ENCODE results near the gene TCFL5. TPM values are rescaled to one million over a fixed set of nuclear protein-coding genes. Genes with fewer than 3 reads are reported as not detected.

The TCFL5 gene
- total RNA-seq, 4 donors from 2014 or later = 9.0 to 20.3 (median 12.7) TPM

- TF ChIP-seq EP300 (IDR thresholded peaks at IDR 0.05) (no peak), POLR2A (IDR thresholded peaks at IDR 0.05) (no peak), POLR2AphosphoS5 (IDR thresholded peaks at IDR 0.05) (no peak)
- TF ChIP-seq, protein P1, sequence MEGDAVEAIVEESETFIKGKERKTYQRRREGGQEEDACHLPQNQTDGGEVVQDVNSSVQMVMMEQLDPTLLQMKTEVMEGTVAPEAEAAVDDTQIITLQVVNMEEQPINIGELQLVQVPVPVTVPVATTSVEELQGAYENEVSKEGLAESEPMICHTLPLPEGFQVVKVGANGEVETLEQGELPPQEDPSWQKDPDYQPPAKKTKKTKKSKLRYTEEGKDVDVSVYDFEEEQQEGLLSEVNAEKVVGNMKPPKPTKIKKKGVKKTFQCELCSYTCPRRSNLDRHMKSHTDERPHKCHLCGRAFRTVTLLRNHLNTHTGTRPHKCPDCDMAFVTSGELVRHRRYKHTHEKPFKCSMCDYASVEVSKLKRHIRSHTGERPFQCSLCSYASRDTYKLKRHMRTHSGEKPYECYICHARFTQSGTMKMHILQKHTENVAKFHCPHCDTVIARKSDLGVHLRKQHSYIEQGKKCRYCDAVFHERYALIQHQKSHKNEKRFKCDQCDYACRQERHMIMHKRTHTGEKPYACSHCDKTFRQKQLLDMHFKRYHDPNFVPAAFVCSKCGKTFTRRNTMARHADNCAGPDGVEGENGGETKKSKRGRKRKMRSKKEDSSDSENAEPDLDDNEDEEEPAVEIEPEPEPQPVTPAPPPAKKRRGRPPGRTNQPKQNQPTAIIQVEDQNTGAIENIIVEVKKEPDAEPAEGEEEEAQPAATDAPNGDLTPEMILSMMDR (IDR thresholded peaks at IDR 0.05) = no peak
- Histone ChIP-seq H3K27ac (no peak overlapping the region), H3K9me3 (no peaks in the 10 kb centered on the region), H3K4me3 (no peak overlapping the region), H3K4me1 (peaks cover 25% of the 10 kb centered on the region), H3K27me3 (peaks cover 2% of the 10 kb centered on the region), H3K36me3 (no peaks in the 10 kb centered on the region)
- WGBS = 65% methylated on average over 8 of the region's 8 CpGs
- DNase-seq (ENCODE audit: low spot score in 2 of 2) = peak in 1 of 2 donors; percentile 46
These were observed 23.9 kb downstream of the TCFL5 start for GRCh38 chr20:62837790-62838127.

DNA sequence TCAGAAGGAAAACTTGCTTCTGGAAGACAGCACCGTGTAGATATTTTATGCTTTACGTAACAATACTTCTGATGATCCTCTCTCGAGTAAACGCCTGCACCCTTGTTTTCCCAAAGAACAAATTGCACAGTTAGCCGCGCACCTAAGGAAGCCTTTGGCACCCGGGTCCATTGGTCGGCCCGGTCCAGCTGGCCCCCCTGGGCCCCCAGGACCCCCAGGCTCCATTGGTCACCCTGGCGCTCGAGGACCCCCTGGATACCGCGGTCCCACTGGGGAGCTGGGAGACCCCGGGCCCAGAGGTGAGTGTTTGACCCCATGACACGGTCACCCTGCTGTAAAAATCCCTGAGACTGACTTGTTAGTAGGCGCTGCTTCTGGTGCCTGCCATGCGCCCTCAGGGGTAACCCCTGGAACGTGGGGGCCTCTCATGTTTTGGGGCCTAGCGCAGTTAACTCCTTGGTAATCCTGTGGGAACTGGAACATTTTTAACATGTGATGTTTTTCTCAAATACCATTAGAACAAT, 24.6 kb downstream of the TCFL5 start:
- DNase-seq (ENCODE audit: low spot score in 2 of 2) = peak in 1 of 2 donors; percentile 48
- Histone ChIP-seq H3K4me3 (peak overlapping the region; percentile 37), H3K27ac (no peak overlapping the region)

DNA sequence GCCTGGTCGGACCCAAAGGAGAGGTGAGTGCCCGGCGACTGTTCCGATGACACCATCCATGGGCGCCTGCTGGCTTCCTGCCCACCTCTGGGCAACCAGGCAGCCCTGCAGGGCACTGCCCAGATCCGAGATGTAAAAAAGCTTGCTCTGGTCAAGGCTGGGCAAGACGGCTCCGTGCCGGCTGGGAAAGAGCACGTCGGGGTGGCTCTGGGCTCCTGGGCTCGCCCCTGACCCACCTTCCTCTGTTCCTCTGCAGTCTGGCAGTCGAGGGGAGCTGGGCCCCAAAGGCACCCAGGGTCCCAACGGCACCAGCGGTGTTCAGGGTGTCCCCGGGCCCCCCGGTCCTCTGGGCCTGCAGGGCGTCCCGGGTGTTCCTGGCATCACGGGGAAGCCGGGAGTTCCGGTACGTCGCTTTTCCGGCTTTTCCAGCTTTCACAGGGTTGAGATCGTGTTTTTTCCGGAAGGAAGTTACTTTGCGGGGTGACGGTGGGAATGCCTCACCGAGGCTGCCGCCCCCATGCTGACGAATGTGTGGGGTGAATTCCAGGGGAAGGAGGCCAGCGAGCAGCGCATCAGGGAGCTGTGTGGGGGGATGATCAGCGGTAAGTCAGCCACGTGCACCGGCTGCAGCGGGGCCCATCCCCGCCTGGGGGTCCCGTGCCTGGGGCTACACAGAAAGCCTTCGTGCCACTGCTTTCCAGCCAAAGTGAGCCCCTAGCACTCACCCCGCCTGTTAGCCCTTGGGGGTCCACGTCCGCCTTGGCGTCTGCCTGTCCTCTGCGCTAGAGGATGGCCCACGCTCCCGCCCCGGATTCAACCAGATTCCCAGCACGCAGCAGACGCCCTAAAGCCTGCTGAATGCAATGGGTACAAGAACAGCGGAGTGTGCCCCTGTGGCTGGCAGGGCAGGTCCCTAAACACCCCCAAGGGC, 25.4 kb downstream of the TCFL5 start:
- Histone ChIP-seq H3K27ac (no peak overlapping the region), H3K4me1 (peaks cover 40% of the 10 kb centered on the region), H3K36me3 (no peaks in the 10 kb centered on the region), H3K4me3 (peak overlapping the region; percentile 37), H3K9me3 (no peaks in the 10 kb centered on the region), H3K27me3 (peaks cover 2% of the 10 kb centered on the region)
- TF ChIP-seq EP300 (IDR thresholded peaks at IDR 0.05) (no peak), POLR2A (IDR thresholded peaks at IDR 0.05) (no peak), POLR2AphosphoS5 (IDR thresholded peaks at IDR 0.05) (no peak)
- TF ChIP-seq, protein P1 (IDR thresholded peaks at IDR 0.05) = no peak
- peak in 1 of 2 donors; percentile 61 for DNase-seq (ENCODE audit: low spot score in 2 of 2)
- 45% methylated on average over 29 of the region's 52 CpGs for WGBS

More for the DNA sequence above, 24.6 kb downstream of the TCFL5 start:
- TF ChIP-seq, protein P1 (IDR thresholded peaks at IDR 0.05) = no peak
- TF ChIP-seq EP300 (IDR thresholded peaks at IDR 0.05) = no peak
- TF ChIP-seq POLR2A (IDR thresholded peaks at IDR 0.05) = no peak
- no peak for TF ChIP-seq POLR2AphosphoS5 (IDR thresholded peaks at IDR 0.05)
- Histone ChIP-seq H3K27me3 (peaks cover 2% of the 10 kb centered on the region), H3K4me1 (peaks cover 32% of the 10 kb centered on the region), H3K9me3 (no peaks in the 10 kb centered on the region), H3K36me3 (no peaks in the 10 kb centered on the region)
- 83% methylated on average over 19 of the region's 19 CpGs for WGBS

- H3K9me3 ChIP-seq = no peaks in the 10 kb centered on the region
- WGBS = 89% methylated on average over 14 of the region's 24 CpGs
- DNase-seq (ENCODE audit: low spot score in 2 of 2) = peak in 1 of 2 donors; percentile 54
- no peak for TF ChIP-seq POLR2A (IDR thresholded peaks at IDR 0.05)
- no peak for TF ChIP-seq POLR2AphosphoS5 (IDR thresholded peaks at IDR 0.05)
- TF ChIP-seq, protein P1 (IDR thresholded peaks at IDR 0.05) = no peak
- no peak for TF ChIP-seq EP300 (IDR thresholded peaks at IDR 0.05)
- H3K4me3 ChIP-seq = no peak overlapping the region
- H3K4me1 ChIP-seq = peaks cover 43% of the 10 kb centered on the region
- H3K27me3 ChIP-seq = peaks cover 2% of the 10 kb centered on the region
- no peak overlapping the region for H3K27ac ChIP-seq
- H3K36me3 ChIP-seq = no peaks in the 10 kb centered on the region
These were observed 26.5 kb downstream of the TCFL5 start for GRCh38 chr20:62834967-62835730.
